Measurements from ENCODE around the gene PAXX. TPM values are rescaled to one million over a fixed set of nuclear protein-coding genes. Genes with fewer than 3 reads are reported as not detected.

PAXX gene
- total RNA-seq, 1 donor from 2014 or later = 87.8 TPM

- no peak overlapping the region for H3K27ac Mint-ChIP-seq
- H3K9me3 Mint-ChIP-seq = no peaks in the 10 kb centered on the region
- no peak for DNase-seq
- intact Hi-C loops (cut with micrococcal nuclease) = no loop called here
- peaks cover 37% of the 10 kb centered on the region for H3K27me3 Mint-ChIP-seq
- H3K4me1 Mint-ChIP-seq = peaks cover 13% of the 10 kb centered on the region
- H3K4me3 Mint-ChIP-seq = no peak overlapping the region
- peaks cover 12% of the 10 kb centered on the region for H3K36me3 Mint-ChIP-seq (ENCODE audit: low read depth)
Measured at GRCh38 chr9:136988872-136989271, 3.4 kb upstream of the PAXX start.

GRCh38 chr9:136990242-136990911 lies 1.8 kb upstream of the PAXX start:
- Mint-ChIP-seq H3K36me3 (ENCODE audit: low read depth) (peaks cover 16% of the 10 kb centered on the region), H3K9me3 (no peaks in the 10 kb centered on the region), H3K4me1 (peaks cover 14% of the 10 kb centered on the region), H3K27ac (peak overlapping the region; percentile 23), H3K4me3 (peak overlapping the region; percentile 87), H3K27me3 (peaks cover 29% of the 10 kb centered on the region)
- no peak for DNase-seq
- intact Hi-C loops (cut with micrococcal nuclease) = no loop called here

GRCh38 chr9:136992819-136993369 lies 672 bp downstream of the PAXX start:
- DNase-seq = no peak
- H3K27me3 Mint-ChIP-seq = peaks cover 18% of the 10 kb centered on the region
- H3K36me3 Mint-ChIP-seq (ENCODE audit: low read depth) = peaks cover 18% of the 10 kb centered on the region
- H3K9me3 Mint-ChIP-seq = no peaks in the 10 kb centered on the region
- H3K27ac Mint-ChIP-seq = peak overlapping the region; percentile 90
- intact Hi-C loops (cut with micrococcal nuclease) = loop anchor here (1.0 to 2.0 kb wide), 5 partner anchors 14 to 202 kb away; partner anchors contain the start of genes FBXW5 and TMEM141
- peaks cover 23% of the 10 kb centered on the region for H3K4me1 Mint-ChIP-seq
- peak overlapping the region; percentile 87 for H3K4me3 Mint-ChIP-seq

DNA sequence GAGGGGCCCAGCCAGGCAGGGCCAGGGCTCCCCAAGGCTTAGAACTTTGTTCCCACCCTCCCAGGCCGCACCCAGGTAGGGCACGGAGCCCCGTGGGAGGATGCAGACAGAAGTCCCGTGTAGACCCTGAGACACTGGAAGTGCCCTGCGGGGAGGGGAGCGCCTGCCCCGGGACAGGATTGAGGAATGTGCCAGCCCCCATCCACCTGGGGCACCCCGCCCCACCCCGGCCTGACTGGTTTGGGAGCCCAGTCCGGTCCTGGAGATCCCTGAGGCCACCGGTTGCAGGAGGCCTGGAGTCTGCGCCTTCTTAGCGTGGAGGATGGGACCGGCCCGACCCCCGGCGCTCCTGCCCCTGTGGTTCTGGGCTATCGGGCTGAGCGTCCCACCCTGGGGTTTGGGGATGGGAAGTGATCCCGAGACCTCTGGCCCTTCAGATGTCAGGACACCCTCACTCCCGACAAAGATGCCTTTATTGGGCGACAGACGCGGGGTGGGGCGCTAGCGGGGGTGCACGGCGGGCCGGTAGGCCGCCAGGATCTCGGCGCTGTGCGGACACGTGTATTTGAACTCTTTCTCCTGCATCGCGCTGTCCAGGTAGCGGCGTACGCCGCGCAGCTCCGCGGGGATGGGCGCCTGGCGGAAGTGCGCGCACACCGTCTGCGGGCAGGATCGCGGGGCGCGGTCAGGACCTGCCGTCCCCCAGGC lies 2.1 kb downstream of the PAXX start:
- Mint-ChIP-seq H3K36me3 (ENCODE audit: low read depth) (peaks cover 18% of the 10 kb centered on the region), H3K27ac (no peak overlapping the region), H3K27me3 (peaks cover 10% of the 10 kb centered on the region), H3K9me3 (no peaks in the 10 kb centered on the region), H3K4me1 (peaks cover 31% of the 10 kb centered on the region), H3K4me3 (peak overlapping the region; percentile 87)
- no peak for DNase-seq
- intact Hi-C loops (cut with micrococcal nuclease) = no loop called here

DNA sequence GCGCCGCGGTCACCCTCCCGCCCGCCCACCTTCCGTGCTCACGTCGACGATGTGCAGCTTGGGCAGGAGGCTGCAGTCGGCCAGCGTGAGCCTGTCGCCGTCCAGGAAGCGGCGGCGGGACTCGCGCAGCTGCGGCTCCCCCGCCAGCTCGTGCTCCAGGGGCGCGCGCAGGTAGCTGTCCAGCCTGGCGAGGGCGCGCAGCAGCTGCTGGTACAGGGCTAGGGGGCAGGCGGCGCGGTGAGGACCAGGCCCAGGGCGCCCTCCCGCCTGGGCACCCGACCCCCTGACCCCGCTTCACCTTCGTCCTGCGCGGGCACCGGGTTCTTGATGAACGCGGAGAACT lies 2.6 kb downstream of the PAXX start:
- DNase-seq = no peak
- Mint-ChIP-seq H3K4me3 (no peak overlapping the region), H3K36me3 (ENCODE audit: low read depth) (peaks cover 18% of the 10 kb centered on the region), H3K27ac (no peak overlapping the region), H3K27me3 (peaks cover 7% of the 10 kb centered on the region), H3K9me3 (no peaks in the 10 kb centered on the region), H3K4me1 (peaks cover 33% of the 10 kb centered on the region)
- intact Hi-C loops (cut with micrococcal nuclease) = no loop called here

- H3K36me3 Mint-ChIP-seq (ENCODE audit: low read depth) = peaks cover 18% of the 10 kb centered on the region
- peaks cover 3% of the 10 kb centered on the region for H3K27me3 Mint-ChIP-seq
- peaks cover 38% of the 10 kb centered on the region for H3K4me1 Mint-ChIP-seq
- DNase-seq = no peak
- intact Hi-C loops (cut with micrococcal nuclease) = no loop called here
- H3K9me3 Mint-ChIP-seq = no peaks in the 10 kb centered on the region
- H3K27ac Mint-ChIP-seq = peak overlapping the region; percentile 3
- no peak overlapping the region for H3K4me3 Mint-ChIP-seq
Measured at GRCh38 chr9:136995362-136995761, 3.1 kb downstream of the PAXX start.

DNA sequence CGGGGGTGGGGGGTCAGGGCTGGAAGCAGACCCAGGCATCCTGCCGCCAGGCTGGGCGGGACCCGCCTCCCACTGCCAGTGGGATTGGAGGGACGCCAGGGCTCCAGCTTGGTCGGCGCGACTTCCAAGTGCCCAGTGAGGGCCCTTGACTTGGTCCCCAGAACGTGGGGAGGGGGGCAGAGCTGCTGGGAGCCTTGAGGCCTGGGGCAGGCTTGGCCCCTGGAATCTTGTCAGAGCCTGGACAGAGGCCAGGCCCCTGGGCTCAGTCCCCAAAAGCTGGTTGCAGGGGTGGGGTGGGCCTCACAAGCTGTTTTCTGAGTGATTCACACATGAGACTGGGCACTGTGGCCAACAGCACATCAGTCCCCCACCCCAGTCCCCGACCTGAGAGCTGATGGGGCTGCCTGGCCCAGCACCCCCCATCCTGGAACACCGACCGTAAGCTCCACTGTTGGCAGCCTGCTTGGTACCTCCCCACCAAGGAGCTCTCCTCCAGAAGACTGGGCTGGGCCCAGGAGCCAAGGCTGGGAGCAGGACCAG lies 3.6 kb downstream of the PAXX start:
- no peaks in the 10 kb centered on the region for H3K9me3 Mint-ChIP-seq
- H3K27me3 Mint-ChIP-seq = no peaks in the 10 kb centered on the region
- no peak overlapping the region for H3K27ac Mint-ChIP-seq
- DNase-seq = peak; percentile 67
- H3K4me3 Mint-ChIP-seq = peak overlapping the region; percentile 37
- intact Hi-C loops (cut with micrococcal nuclease) = no loop called here
- H3K36me3 Mint-ChIP-seq (ENCODE audit: low read depth) = peaks cover 18% of the 10 kb centered on the region
- peaks cover 39% of the 10 kb centered on the region for H3K4me1 Mint-ChIP-seq

DNA sequence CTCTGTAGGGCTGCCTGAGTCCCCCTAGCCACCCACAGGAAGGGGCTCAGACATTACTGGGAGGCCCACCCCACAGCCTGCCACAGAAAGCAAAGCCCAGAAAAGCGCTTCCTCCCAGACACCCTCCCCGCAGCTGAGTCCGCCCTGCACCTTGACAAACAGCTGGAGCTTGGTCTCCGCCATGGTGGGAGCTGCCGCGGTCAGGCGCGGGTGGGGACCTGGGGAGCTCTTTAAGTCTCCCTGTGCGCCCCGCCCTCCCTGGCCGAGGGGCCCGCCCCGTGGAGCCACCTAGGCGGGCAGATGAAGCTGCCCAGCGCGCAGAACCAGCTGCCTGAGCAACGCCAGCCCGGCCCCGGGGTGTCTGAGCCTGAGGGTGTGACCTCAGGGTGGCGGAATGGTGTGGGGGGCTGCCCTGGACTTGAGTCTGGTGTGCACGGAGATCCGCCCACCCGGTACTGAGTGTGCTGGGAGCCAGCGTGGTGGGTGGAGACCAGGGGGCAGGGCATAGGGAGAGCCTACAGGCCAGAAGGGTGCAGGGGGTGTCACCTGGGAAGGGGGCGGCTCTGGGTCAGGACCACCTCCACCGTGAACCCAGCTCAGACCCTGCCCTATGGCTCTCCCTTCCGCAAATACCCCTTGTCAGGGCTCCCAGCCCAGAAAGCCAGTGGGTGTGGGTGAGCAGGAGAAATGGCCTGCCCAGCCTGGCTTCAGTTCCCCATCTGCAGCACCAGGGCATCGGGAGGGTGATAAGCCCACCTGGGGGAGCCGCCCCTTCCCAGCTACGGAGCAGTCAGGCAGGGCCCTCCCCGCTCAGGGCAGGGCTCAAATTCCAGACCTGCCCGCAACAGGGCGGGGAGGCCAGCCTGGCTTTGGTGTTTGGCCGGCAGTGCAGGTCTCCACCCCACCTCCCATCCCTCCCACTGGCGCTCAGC lies 4.4 kb downstream of the PAXX start, which contains the start of gene CLIC3:
Gene CLIC3 (minus strand): TSS at position 208 of the 932 bp plus-strand sequence. CDS start 25 bp downstream, at position 183.
- Mint-ChIP-seq H3K27me3 (no peaks in the 10 kb centered on the region), H3K4me3 (peak within 1 kb of the TSS; percentile 37), H3K36me3 (ENCODE audit: low read depth) (peaks cover 18% of the 10 kb centered on the region), H3K4me1 (peaks cover 35% of the 10 kb centered on the region), H3K9me3 (no peaks in the 10 kb centered on the region), H3K27ac (peak within 1 kb of the TSS; percentile 3)
- peak; percentile 82 for DNase-seq
- intact Hi-C loops (cut with micrococcal nuclease) = no loop called here

DNA sequence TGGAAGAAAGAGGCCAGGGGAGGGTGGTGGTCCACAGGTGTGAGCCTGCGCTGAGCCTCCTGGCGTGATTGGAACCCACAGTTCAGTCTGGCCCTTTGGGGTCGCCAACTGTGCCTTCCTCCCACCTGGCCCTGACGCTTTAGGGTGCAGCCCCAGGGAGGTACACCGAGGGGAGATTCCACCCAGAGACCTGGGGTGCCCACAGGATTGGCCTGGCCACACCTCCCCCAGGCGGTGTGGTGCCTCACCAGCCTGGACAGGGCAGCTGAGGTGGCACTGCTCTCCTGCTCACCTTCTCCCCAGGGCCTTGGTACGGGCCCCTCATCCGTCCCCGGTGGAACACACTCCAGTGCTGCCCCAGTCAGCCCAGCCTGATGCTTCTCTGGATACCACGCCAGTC lies 5.1 kb downstream of the PAXX start:
- no peak for DNase-seq
- Mint-ChIP-seq H3K36me3 (ENCODE audit: low read depth) (peaks cover 17% of the 10 kb centered on the region), H3K4me1 (peaks cover 35% of the 10 kb centered on the region), H3K27ac (peak overlapping the region; percentile 52), H3K27me3 (no peaks in the 10 kb centered on the region), H3K4me3 (peak overlapping the region; percentile 47), H3K9me3 (no peaks in the 10 kb centered on the region)
- intact Hi-C loops (cut with micrococcal nuclease) = no loop called here

DNA sequence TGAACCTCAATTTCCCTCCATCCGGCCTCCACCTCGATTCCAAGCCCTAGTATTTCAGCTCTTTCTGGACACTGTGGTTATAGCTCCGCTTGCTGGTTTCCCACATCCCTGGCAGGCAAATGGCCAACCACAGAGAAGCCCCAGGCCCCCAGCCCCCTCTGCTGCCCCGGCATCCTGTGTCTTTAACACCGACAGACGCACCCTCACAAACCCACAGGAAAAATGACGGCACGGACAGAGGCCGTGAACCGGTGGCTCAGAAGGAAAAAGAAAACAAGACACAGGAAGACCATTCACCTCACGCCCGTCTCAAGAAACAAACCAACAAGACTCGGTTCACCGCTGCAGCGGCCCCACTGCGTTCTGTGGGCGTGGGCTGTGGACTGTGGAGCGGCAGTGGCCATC lies 5.6 kb downstream of the PAXX start:
- peaks cover 35% of the 10 kb centered on the region for H3K4me1 Mint-ChIP-seq
- H3K27ac Mint-ChIP-seq = peak overlapping the region; percentile 52
- DNase-seq = peak; percentile 80

DNA sequence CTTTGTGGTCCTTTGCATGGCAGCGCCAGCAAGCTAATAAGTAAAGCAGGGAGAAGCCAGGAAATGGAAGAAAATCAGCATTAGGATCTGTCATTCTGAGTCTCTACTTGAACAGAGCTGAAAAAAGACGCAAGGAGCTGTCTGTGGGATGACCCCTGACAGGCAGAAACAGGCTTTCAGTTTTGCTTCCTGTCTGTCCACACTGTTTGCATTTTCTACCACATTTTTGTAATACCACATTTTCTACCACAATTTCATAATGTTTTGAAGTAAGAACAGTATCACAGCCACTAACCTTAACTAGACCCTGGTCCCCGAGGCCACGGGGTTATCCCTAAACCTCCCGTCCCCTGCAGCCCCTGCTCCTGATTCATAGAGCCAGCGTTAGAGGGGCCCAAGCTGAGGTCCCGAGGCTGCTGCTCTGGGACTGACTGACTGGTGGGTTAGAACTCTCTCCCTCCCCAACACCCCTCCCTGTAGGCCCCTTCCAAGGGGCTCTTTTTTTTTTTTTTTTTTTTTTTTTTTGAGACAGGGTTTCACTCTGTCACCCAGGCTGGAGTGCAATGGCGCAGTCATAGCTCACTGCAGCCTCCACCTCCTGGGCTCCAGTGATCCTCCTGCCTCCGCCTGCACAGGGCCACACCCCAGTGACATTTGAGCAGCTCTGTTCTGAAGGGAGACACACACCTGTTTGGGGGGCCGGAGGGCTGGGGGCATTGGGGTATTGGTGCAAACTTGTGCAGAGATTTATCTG lies 8.1 kb downstream of the PAXX start:
- H3K9me3 Mint-ChIP-seq = no peaks in the 10 kb centered on the region
- no peaks in the 10 kb centered on the region for H3K27me3 Mint-ChIP-seq
- intact Hi-C loops (cut with micrococcal nuclease) = no loop called here
- H3K36me3 Mint-ChIP-seq (ENCODE audit: low read depth) = peaks cover 2% of the 10 kb centered on the region
- peak overlapping the region; percentile 30 for H3K27ac Mint-ChIP-seq
- peaks cover 30% of the 10 kb centered on the region for H3K4me1 Mint-ChIP-seq
- peak; percentile 80 for DNase-seq
- peak overlapping the region; percentile 22 for H3K4me3 Mint-ChIP-seq

More for the DNA sequence above, 5.6 kb downstream of the PAXX start:
- Mint-ChIP-seq H3K9me3 (no peaks in the 10 kb centered on the region), H3K36me3 (ENCODE audit: low read depth) (peaks cover 13% of the 10 kb centered on the region), H3K4me3 (peak overlapping the region; percentile 47), H3K27me3 (no peaks in the 10 kb centered on the region)
- intact Hi-C loops (cut with micrococcal nuclease) = no loop called here

GRCh38 chr9:137001857-137002645 lies 9.8 kb downstream of the PAXX start:
- no peaks in the 10 kb centered on the region for H3K9me3 Mint-ChIP-seq
- no peak for DNase-seq
- intact Hi-C loops (cut with micrococcal nuclease) = no loop called here
- no peaks in the 10 kb centered on the region for H3K36me3 Mint-ChIP-seq (ENCODE audit: low read depth)
- no peak overlapping the region for H3K4me3 Mint-ChIP-seq
- no peaks in the 10 kb centered on the region for H3K27me3 Mint-ChIP-seq
- H3K27ac Mint-ChIP-seq = no peak overlapping the region
- H3K4me1 Mint-ChIP-seq = peaks cover 27% of the 10 kb centered on the region

All from activated CD4-positive, alpha-beta T cell treated with anti-CD3 and anti-CD28 coated beads, Interleukin-2, amount 10 ng/mL, durations not matched to agents 24 days and 14 days (primary cell).